GM21360 (cell line): ENCODE data around the gene EPG5.
"Not testable (repeated sequence)": the region's sequence is repeated elsewhere in the genome, so short reads cannot be mapped to it uniquely, and the experiment has no call there.

Experiments
- ATAC-seq: cut with Tn5 transposase; IDR thresholded peaks from one replicate; pipeline ENCODE4 v1.9.1; 2021; ENCODE audit warnings: mild to moderate bottlenecking, moderate library complexity; ENCODE audit not compliant: unreplicated experiment

Gene EPG5

GRCh38 chr18:45841765-45842442, 125.2 kb downstream of the EPG5 start:
- no peak for ATAC-seq

GRCh38 chr18:45841060-45841764, 125.9 kb downstream of the EPG5 start:
- no peak for ATAC-seq

GRCh38 chr18:45839414-45840395, 127.4 kb downstream of the EPG5 start:
- no peak for ATAC-seq

- no peak for ATAC-seq
These were observed 128.6 kb downstream of the EPG5 start for GRCh38 chr18:45838302-45839070.

GRCh38 chr18:45837283-45838070, 129.7 kb downstream of the EPG5 start:
- ATAC-seq: no peak

DNA sequence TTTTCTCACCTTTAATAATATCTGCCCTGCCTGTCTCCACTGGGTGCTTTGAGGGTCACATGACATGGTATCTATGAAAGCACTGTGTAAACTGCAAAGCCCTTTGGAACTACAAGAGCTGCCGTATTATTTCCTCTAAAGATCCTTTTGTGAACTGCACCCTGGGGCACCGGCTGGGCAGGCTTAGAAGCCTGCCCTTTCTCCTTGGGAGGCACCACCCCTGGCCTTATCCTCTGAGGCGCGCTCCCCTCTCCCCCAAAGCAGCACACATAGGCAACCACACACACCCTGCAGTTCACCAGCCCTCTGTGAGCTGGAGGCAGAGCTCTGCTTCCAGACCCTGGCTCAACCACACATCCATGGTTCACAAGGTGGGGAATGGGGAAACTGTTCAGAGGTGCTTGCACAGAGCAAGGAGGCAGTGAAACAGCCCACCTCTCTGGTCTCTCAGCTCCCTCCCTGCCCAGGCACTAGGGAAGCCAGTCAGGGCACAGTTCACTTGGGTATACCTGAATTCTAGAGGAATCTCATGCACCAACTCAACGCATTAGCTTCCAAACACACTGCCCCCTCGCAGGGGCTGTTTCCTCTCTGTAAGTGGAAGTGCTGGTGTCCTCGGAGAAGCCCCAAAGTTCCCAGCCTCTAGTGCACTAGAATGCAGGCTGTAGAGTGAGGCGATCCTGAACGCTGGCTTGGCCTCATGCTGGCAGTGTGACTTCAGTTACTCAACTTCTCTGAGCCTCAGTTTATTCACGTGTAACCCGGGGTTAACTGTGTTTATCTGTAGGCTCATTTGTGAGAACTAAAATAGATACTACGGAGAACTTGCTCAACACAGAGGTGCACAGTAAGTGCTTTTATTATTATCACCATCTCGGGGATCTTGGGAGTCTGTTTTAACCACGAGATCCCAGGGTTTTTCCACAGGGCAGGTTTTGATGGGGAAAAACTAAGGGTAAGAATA, 130.6 kb downstream of the EPG5 start:
- ATAC-seq: no peak

DNA sequence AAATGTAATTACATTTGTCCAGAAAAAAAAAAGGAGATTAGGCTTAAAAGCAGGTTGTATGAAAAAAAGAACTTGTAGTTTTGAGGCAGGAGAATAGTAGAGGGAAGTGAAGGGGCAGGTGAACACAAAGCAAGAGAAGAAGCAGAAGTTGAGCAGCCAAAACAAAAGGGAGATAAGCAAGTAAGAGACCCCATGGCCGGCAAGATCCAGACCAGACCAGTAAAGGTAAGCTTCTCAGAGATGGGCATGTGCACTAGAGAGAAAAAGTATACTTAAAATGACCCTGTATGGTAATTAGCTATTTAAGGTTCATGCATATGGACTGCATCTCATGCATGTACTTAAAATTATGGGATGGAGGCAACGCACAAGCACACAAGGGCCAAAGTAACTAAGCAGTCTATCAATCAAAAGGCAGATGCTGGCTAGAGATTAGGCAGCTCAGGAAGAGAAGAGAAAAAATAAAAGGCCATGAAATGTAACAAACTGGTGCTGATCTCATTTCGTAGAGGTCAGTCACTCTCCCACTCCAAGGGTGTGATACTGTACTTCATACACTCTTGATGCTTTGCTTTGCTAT, 132.0 kb downstream of the EPG5 start:
- no peak for ATAC-seq

DNA sequence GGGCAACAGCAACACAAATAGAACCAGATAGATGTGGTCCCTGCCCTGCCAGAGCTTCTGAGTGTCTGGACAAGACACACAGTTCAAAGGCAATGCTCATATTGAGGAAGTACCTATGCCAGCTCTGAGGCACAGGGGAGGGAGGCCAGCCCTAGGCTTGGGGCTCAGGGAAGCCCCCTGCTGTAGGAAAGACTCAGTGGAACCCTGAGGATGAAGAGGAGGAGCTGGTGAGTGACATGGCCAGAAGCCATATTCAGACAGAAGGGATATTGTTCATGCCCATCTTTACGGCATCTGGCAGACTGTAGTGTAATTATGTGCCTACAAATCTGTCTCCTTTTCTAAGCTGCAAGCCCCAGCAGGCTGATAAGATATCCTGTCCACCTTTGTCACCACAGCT, 132.8 kb downstream of the EPG5 start:
- ATAC-seq: no peak

GRCh38 chr18:45833846-45834245, 133.3 kb downstream of the EPG5 start:
- ATAC-seq: no peak

- no peak for ATAC-seq
These were observed 136.2 kb downstream of the EPG5 start for GRCh38 chr18:45830917-45831316.

GRCh38 chr18:45829855-45830254, 137.3 kb downstream of the EPG5 start:
- no peak for ATAC-seq

GRCh38 chr18:45828917-45829811, 138.0 kb downstream of the EPG5 start:
- no peak for ATAC-seq

DNA sequence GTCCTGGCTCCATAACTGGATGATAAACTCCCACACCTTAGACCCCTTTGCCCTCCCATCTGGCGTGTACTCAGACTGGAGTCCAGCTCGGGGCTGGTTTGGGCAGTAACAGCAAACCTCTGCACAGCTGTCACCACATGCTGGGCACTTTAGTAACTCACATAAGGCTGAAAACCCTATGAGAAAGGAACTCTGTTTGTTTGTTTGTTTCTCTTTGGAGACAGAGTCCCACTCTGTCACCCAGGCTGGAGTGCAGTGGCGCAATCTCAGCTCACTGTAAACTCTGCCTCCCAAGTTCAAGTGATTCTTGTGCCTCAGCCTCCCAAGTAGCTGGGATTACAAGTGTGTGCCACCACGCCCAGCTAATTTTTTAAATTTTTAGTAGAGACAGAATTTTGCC, 140.4 kb downstream of the EPG5 start:
- not testable (repeated sequence) for ATAC-seq

GRCh38 chr18:45826084-45826483, 141.0 kb downstream of the EPG5 start:
- no peak for ATAC-seq

- ATAC-seq: no peak
These were observed 141.7 kb downstream of the EPG5 start, which contains the start of gene SIGLEC15 for GRCh38 chr18:45825258-45826044. TSS of gene SIGLEC15 (plus strand) at chr18:45825675. CDS start at chr18:45825729, 54 bp downstream.

- ATAC-seq: no peak
These were observed 145.4 kb downstream of the EPG5 start for GRCh38 chr18:45821711-45822110.
